ENCODE data around the gene IRAK2.

DNA sequence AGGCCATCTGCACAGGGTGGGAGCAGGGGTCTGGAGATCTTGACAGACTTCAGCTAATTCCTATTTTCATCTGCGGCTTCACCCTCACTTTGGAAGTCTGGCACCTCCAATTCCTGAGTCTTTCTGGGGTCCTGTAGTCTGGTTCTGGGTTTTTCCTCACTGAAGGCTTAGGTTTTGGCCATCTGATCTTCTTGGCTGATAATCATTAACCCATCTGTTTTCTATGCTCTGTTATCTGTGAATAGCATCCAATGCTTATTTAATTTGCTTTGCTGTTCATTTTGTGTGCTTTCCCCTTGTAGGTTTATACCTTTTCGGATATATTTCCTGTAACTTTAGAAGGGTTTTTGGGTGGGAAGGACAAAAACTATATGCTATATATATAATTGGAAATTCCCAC is 101.1 kb downstream of the IRAK2 start:
- TF ChIP-seq POLR2AphosphoS5 (IDR thresholded peaks at IDR 0.05) (no peak), EP300 (IDR thresholded peaks at IDR 0.05; ENCODE audit: low read depth) (no peak), POLR2A (IDR thresholded peaks at IDR 0.05) (no peak)
- TF ChIP-seq, protein P1, sequence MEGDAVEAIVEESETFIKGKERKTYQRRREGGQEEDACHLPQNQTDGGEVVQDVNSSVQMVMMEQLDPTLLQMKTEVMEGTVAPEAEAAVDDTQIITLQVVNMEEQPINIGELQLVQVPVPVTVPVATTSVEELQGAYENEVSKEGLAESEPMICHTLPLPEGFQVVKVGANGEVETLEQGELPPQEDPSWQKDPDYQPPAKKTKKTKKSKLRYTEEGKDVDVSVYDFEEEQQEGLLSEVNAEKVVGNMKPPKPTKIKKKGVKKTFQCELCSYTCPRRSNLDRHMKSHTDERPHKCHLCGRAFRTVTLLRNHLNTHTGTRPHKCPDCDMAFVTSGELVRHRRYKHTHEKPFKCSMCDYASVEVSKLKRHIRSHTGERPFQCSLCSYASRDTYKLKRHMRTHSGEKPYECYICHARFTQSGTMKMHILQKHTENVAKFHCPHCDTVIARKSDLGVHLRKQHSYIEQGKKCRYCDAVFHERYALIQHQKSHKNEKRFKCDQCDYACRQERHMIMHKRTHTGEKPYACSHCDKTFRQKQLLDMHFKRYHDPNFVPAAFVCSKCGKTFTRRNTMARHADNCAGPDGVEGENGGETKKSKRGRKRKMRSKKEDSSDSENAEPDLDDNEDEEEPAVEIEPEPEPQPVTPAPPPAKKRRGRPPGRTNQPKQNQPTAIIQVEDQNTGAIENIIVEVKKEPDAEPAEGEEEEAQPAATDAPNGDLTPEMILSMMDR (IDR thresholded peaks at IDR 0.05) = no peak
